HepG2 (cell line): ENCODE data around the gene NRBP1. TPM values are rescaled to one million over a fixed set of nuclear protein-coding genes. Genes with fewer than 3 reads are reported as not detected.
A peak's percentile ranks its signal among the peaks of the same experiment; 100 is the strongest.

Experiments used
- ATAD3A ChIP-seq: sonication (generic); formaldehyde crosslinking; IDR thresholded peaks from 2 replicates; pipeline ENCODE4 v1.4.0; 2020; ENCODE audit warnings: missing genetic modification reagents
- CCDC6 ChIP-seq: sonication (generic); formaldehyde crosslinking; IDR thresholded peaks from 2 replicates; pipeline ENCODE4 v1.8.1; 2022; ENCODE audit warnings: mild to moderate bottlenecking, missing genetic modification reagents, moderate library complexity
- CEBPG ChIP-seq: IDR thresholded peaks from 2 replicates; pipeline ENCODE4 v1.6.1; 2016
- CHD2 ChIP-seq: IDR thresholded peaks from 2 replicates; pipeline ENCODE4 v1.6.1; 2011; ENCODE audit warnings: low read depth, low read length, improper control_type of control experiment
- HHEX ChIP-seq: IDR thresholded peaks from 2 replicates; pipeline ENCODE4 v1.6.1; 2016; ENCODE audit warnings: control low read depth
- HOXA3 ChIP-seq: sonication (generic); formaldehyde crosslinking; IDR thresholded peaks from 2 replicates; pipeline ENCODE4 v1.5.0; 2020; ENCODE audit warnings: missing genetic modification reagents
- HOXD1 ChIP-seq: sonication (generic); formaldehyde crosslinking; IDR thresholded peaks from 2 replicates; pipeline ENCODE4 v1.5.0; 2020; ENCODE audit warnings: missing genetic modification reagents
- KDM6A ChIP-seq: IDR thresholded peaks from 2 replicates; pipeline ENCODE4 v1.6.1; 2016; ENCODE audit warnings: low read depth
- NR1H2 ChIP-seq: sonication (generic); formaldehyde crosslinking; IDR thresholded peaks from 2 replicates; pipeline ENCODE4 v1.8.1; 2022; ENCODE audit warnings: low read depth, missing genetic modification reagents, borderline replicate concordance
- PAX8 ChIP-seq: sonication (generic); formaldehyde crosslinking; IDR thresholded peaks from 2 replicates; pipeline ENCODE4 v1.8.0; 2022; ENCODE audit warnings: mild to moderate bottlenecking, missing genetic modification reagents, borderline replicate concordance
- POLR2AphosphoS2 ChIP-seq: IDR thresholded peaks from 2 replicates; pipeline ENCODE4 v1.6.1; 2011; ENCODE audit warnings: low read depth, low read length, improper control_type of control experiment
- POLR2G ChIP-seq: fragments of 200-400 bp; formaldehyde crosslinking; IDR thresholded peaks from 2 replicates; pipeline ENCODE4 v1.6.1; 2018; ENCODE audit warnings: mild to moderate bottlenecking, low read depth, low read length, moderate library complexity
- PTBP1 ChIP-seq: fragments of 200-400 bp; formaldehyde crosslinking; IDR thresholded peaks from 2 replicates; pipeline ENCODE4 v1.6.1; 2018; ENCODE audit warnings: low read length, low read depth; ENCODE audit not compliant: poor library complexity, severe bottlenecking
- SAFB2 ChIP-seq: sonication (generic); formaldehyde crosslinking; IDR thresholded peaks from 2 replicates; pipeline ENCODE4 v1.5.1; 2020; ENCODE audit warnings: missing genetic modification reagents, low read depth, mild to moderate bottlenecking, borderline replicate concordance
- SOX13 ChIP-seq, 3 experiments: fragments of 450-650 bp in 1 of 3; sonication (generic) in 1 of 3; formaldehyde crosslinking in 1 of 3; IDR thresholded peaks in 2 of 3; conservative IDR thresholded peaks in 1 of 3; 2 replicates each; pipeline versions ENCODE4 v1.5.0 to v1.6.1; 2016 to 2020; ENCODE audit warnings: antibody characterized with exemption in 1 of 3, mild to moderate bottlenecking in 1 of 3, missing compliant biosample characterization in 1 of 3, missing genetic modification reagents in 1 of 3, moderate library complexity in 1 of 3
- TGIF2 ChIP-seq: IDR thresholded peaks from 2 replicates; pipeline ENCODE4 v1.6.1; 2016; ENCODE audit warnings: control low read depth, missing compliant biosample characterization
- U2AF2 ChIP-seq: fragments of 200-400 bp; formaldehyde crosslinking; IDR thresholded peaks from 2 replicates; pipeline ENCODE4 v1.6.1; 2017; ENCODE audit warnings: low read depth, mild to moderate bottlenecking, low read length
- ZC3H13 ChIP-seq: sonication (generic); formaldehyde crosslinking; IDR thresholded peaks from 2 replicates; pipeline ENCODE4 v1.8.1; 2023; ENCODE audit warnings: mild to moderate bottlenecking, missing genetic modification reagents, moderate library complexity
- ZNF207 ChIP-seq: fragments of 450-650 bp; IDR thresholded peaks from 2 replicates; pipeline ENCODE4 v1.6.1; 2016; ENCODE audit warnings: antibody characterized with exemption, borderline replicate concordance
- ZNF383 ChIP-seq: sonication (generic); formaldehyde crosslinking; IDR thresholded peaks from 2 replicates; pipeline ENCODE4 v1.4.0; 2020; ENCODE audit warnings: missing genetic modification reagents, mild to moderate bottlenecking, borderline replicate concordance
- ZNF460 ChIP-seq: sonication (generic); formaldehyde crosslinking; IDR thresholded peaks from 2 replicates; pipeline ENCODE4 v1.5.1; 2020; ENCODE audit warnings: missing genetic modification reagents, mild to moderate bottlenecking, borderline replicate concordance
- ZNF564 ChIP-seq: sonication (generic); formaldehyde crosslinking; IDR thresholded peaks from 2 replicates; pipeline ENCODE4 v1.8.1; 2023; ENCODE audit warnings: mild to moderate bottlenecking, missing genetic modification reagents
- ZNF782 ChIP-seq: sonication (generic); formaldehyde crosslinking; IDR thresholded peaks from 2 replicates; pipeline ENCODE4 v1.4.0; 2020; ENCODE audit warnings: missing genetic modification reagents, mild to moderate bottlenecking, borderline replicate concordance
- polyA plus RNA-seq, 8 experiments: library from polyadenylated mRNA; depleted of rRNA in 3 of 8; stranded (reverse) in 7 of 8; unstranded in 1 of 8; fragments of >200 nt; fragmentation: Illumina TruSeq in 4 of 8; extraction: Trizol in 4 of 8; gene quantifications; 2 replicates each; pipeline versions ENCODE4 v1.2.1 to v1.2.3, GENCODE V29; 2011 to 2016; ENCODE audit warnings: low read depth in 4 of 8, missing spikeins in 1 of 8, mixed read lengths in 1 of 8; ENCODE audit not compliant: insufficient read depth in 1 of 8
- total RNA-seq, 5 experiments: library from RNA; depleted of rRNA; stranded (reverse); fragments of >200 nt; fragmentation: Illumina TruSeq; extraction: Trizol; gene quantifications; 2 replicates each; pipeline ENCODE4 v1.2.3, GENCODE V29; 2016; ENCODE audit warnings: low read depth in 1 of 5
- TF ChIP-seq, protein P1 (sequence below): sonication (generic); formaldehyde crosslinking; IDR thresholded peaks from 2 replicates; pipeline ENCODE4 v1.4.0; 2020; ENCODE audit warnings: low read depth, missing genetic modification reagents
- TF ChIP-seq, protein P2 (sequence below): sonication (generic); formaldehyde crosslinking; IDR thresholded peaks from 2 replicates; pipeline ENCODE4 v1.4.0; 2020; ENCODE audit warnings: missing genetic modification reagents

Gene NRBP1
- total and polyA plus RNA-seq, 2 of the 13 experiments (the other 11 are each of a cell fraction or from before 2014, with no cell fraction given) = 165 to 240 TPM

DNA sequence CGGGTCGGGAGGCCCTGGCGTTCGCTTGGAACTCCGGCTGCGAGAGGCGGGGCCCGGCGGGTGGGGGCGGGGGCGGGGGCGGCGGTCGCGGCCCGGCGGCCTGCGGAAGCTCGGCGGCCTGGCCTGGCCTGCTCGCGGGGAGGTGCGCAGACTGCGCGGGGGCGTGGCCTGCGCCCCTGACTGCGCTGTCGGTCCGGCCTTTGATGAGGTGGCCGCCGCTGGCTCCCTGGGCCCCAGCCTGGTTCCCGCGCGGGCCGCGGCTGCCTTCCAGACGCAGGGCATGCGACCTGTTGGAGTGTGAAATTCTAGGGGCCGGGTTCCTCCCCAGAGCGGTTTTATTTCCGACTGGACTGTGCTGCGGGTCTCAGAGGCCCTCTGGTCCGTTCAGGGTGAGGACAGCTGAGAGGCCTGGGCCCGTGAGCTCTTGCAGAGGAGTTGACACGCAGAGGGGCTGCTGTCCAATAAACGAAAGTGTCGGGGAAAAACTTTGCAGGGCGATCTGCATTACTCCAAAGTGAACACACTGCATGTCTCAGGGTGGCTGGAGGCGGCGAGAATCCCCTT is 629 bp downstream of the NRBP1 start (continued):
- TF ChIP-seq, protein P1, sequence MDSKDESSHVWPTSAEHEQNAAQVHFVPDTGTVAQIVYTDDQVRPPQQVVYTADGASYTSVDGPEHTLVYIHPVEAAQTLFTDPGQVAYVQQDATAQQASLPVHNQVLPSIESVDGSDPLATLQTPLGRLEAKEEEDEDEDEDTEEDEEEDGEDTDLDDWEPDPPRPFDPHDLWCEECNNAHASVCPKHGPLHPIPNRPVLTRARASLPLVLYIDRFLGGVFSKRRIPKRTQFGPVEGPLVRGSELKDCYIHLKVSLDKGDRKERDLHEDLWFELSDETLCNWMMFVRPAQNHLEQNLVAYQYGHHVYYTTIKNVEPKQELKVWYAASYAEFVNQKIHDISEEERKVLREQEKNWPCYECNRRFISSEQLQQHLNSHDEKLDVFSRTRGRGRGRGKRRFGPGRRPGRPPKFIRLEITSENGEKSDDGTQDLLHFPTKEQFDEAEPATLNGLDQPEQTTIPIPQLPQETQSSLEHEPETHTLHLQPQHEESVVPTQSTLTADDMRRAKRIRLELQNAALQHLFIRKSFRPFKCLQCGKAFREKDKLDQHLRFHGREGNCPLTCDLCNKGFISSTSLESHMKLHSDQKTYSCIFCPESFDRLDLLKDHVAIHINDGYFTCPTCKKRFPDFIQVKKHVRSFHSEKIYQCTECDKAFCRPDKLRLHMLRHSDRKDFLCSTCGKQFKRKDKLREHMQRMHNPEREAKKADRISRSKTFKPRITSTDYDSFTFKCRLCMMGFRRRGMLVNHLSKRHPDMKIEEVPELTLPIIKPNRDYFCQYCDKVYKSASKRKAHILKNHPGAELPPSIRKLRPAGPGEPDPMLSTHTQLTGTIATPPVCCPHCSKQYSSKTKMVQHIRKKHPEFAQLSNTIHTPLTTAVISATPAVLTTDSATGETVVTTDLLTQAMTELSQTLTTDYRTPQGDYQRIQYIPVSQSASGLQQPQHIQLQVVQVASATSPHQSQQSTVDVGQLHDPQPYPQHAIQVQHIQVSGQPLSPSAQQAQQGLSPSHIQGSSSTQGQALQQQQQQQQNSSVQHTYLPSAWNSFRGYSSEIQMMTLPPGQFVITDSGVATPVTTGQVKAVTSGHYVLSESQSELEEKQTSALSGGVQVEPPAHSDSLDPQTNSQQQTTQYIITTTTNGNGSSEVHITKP (CRISPR knock-in tag) = no peak; the same call in 1 of the 2 replicates
- no peak for TF ChIP-seq PTBP1
- peak; percentile 67; the same call in 1 of the 2 replicates for TF ChIP-seq TGIF2 (CRISPR knock-in tag)
- no peak for TF ChIP-seq CEBPG (CRISPR knock-in tag)
- no peak for TF ChIP-seq ZNF782 (CRISPR knock-in tag)
- TF ChIP-seq ZNF207 = no peak
- TF ChIP-seq PAX8 (CRISPR knock-in tag) = no peak
- TF ChIP-seq ATAD3A = no peak
- no peak for TF ChIP-seq U2AF2
- TF ChIP-seq KDM6A (CRISPR knock-in tag) = peak; percentile 35; the same call in 1 of the 2 replicates
- peak; percentile 84 for TF ChIP-seq HOXD1 (CRISPR knock-in tag)
- TF ChIP-seq ZNF383 (CRISPR knock-in tag) = no peak
- TF ChIP-seq ZNF564 (CRISPR knock-in tag) = peak; percentile 80; the same call in 1 of the 2 replicates
- TF ChIP-seq ZNF460 (CRISPR knock-in tag) = no peak
- TF ChIP-seq ZC3H13 (CRISPR knock-in tag) = no peak
- TF ChIP-seq NR1H2 (CRISPR knock-in tag) = no peak
- TF ChIP-seq, protein P2, sequence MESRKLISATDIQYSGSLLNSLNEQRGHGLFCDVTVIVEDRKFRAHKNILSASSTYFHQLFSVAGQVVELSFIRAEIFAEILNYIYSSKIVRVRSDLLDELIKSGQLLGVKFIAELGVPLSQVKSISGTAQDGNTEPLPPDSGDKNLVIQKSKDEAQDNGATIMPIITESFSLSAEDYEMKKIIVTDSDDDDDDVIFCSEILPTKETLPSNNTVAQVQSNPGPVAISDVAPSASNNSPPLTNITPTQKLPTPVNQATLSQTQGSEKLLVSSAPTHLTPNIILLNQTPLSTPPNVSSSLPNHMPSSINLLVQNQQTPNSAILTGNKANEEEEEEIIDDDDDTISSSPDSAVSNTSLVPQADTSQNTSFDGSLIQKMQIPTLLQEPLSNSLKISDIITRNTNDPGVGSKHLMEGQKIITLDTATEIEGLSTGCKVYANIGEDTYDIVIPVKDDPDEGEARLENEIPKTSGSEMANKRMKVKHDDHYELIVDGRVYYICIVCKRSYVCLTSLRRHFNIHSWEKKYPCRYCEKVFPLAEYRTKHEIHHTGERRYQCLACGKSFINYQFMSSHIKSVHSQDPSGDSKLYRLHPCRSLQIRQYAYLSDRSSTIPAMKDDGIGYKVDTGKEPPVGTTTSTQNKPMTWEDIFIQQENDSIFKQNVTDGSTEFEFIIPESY (CRISPR knock-in tag) = no peak
- no peak for TF ChIP-seq CHD2
- TF ChIP-seq CCDC6 (CRISPR knock-in tag) = peak; percentile 90
- TF ChIP-seq SOX13 (IDR thresholded peaks at IDR 0.05) = no peak; the same call in 1 of the 2 replicates
- peak; percentile 55 to 87; a peak in 3 of 4 replicates for TF ChIP-seq SOX13 (CRISPR knock-in tag; conservative IDR thresholded peaks at IDR 0.05 in 1 of 2, IDR thresholded peaks at IDR 0.05 in 1 of 2)
- no peak for TF ChIP-seq POLR2AphosphoS2
- no peak for TF ChIP-seq POLR2G
- no peak for TF ChIP-seq SAFB2 (CRISPR knock-in tag)
- TF ChIP-seq HHEX (CRISPR knock-in tag) = no peak
- peak; percentile 86 for TF ChIP-seq HOXA3 (CRISPR knock-in tag)
